ENCODE data around the gene RECK. TPM values are rescaled to one million over a fixed set of nuclear protein-coding genes. Genes with fewer than 3 reads are reported as not detected.

RECK gene
- total and polyA plus RNA-seq, 8 donors = 0.95 to 4.6 (median 1.7) TPM

GRCh38 chr9:36051317-36051716 is 14.6 kb downstream of the RECK start:
- H3K36me3 ChIP-seq = no peaks in the 10 kb centered on the region
- H3K4me3 ChIP-seq = no peak overlapping the region
- no peak for ATAC-seq
- intact Hi-C loops (cut with DNase I) = no loop called here
- no peaks in the 10 kb centered on the region for H3K9me3 ChIP-seq
- 78 to 83% methylated on average over 2 of the region's 2 CpGs for WGBS, 2 donors
- no peak for FAIRE-seq
- no peaks in the 10 kb centered on the region for H3K4me1 ChIP-seq
- no peaks in the 10 kb centered on the region for H3K27me3 ChIP-seq
- H3K27ac ChIP-seq = no peak overlapping the region
- TF ChIP-seq CTCF (IDR thresholded peaks at IDR 0.05) = no peak
- DNase-seq = no peak

GRCh38 chr9:36053971-36054370 is 17.3 kb downstream of the RECK start:
- H3K27me3 ChIP-seq = no peaks in the 10 kb centered on the region
- intact Hi-C loops (cut with DNase I) = no loop called here
- no peak overlapping the region for H3K4me3 ChIP-seq
- H3K27ac ChIP-seq = no peak overlapping the region
- WGBS, 2 donors = 73 to 76% methylated on average over 3 of the region's 3 CpGs
- no peak for FAIRE-seq
- no peaks in the 10 kb centered on the region for H3K9me3 ChIP-seq
- peaks cover 0 to 3% (median 0%) of the 10 kb centered on the region in 3 donors for H3K4me1 ChIP-seq
- DNase-seq = no peak
- no peak for ATAC-seq
- no peaks in the 10 kb centered on the region for H3K36me3 ChIP-seq
- no peak for TF ChIP-seq CTCF (IDR thresholded peaks at IDR 0.05)

GRCh38 chr9:36056896-36057295 is 20.2 kb downstream of the RECK start:
- FAIRE-seq (no peak), ATAC-seq (no peak), DNase-seq (no peak)
- intact Hi-C loops (cut with DNase I) = no loop called here
- H3K4me3 ChIP-seq = no peak overlapping the region
- H3K9me3 ChIP-seq = no peaks in the 10 kb centered on the region
- peaks cover 0 to 3% (median 0%) of the 10 kb centered on the region in 3 donors for H3K4me1 ChIP-seq
- TF ChIP-seq CTCF (IDR thresholded peaks at IDR 0.05) = no peak
- H3K27me3 ChIP-seq = no peaks in the 10 kb centered on the region
- WGBS, 2 donors = 27 to 31% methylated on average over 3 of the region's 3 CpGs
- no peak overlapping the region for H3K27ac ChIP-seq
- no peaks in the 10 kb centered on the region for H3K36me3 ChIP-seq

- Histone ChIP-seq H3K27me3 (no peaks in the 10 kb centered on the region), H3K27ac (no peak overlapping the region), H3K9me3 (no peaks in the 10 kb centered on the region), H3K4me1 (no peaks in the 10 kb centered on the region), H3K4me3 (no peak overlapping the region), H3K36me3 (no peaks in the 10 kb centered on the region)
- DNase-seq = no peak
- no peak for ATAC-seq
- 96 to 97% methylated on average over 2 of the region's 2 CpGs for WGBS, 2 donors
- no peak for FAIRE-seq
- intact Hi-C loops (cut with DNase I) = no loop called here
- no peak for TF ChIP-seq CTCF (IDR thresholded peaks at IDR 0.05)
These were observed 27.2 kb downstream of the RECK start for GRCh38 chr9:36063804-36064447.

- no peaks in the 10 kb centered on the region for H3K9me3 ChIP-seq
- no peak for FAIRE-seq
- WGBS, 2 donors = 20 to 39% methylated on average over 1 of the region's 1 CpG
- H3K27ac ChIP-seq = no peak overlapping the region
- no peak overlapping the region for H3K4me3 ChIP-seq
- H3K4me1 ChIP-seq = no peaks in the 10 kb centered on the region
- TF ChIP-seq CTCF (IDR thresholded peaks at IDR 0.05) = no peak
- H3K27me3 ChIP-seq = no peaks in the 10 kb centered on the region
- no peak for ATAC-seq
- DNase-seq = no peak
- no peaks in the 10 kb centered on the region for H3K36me3 ChIP-seq
- intact Hi-C loops (cut with DNase I) = no loop called here
These were observed 27.8 kb downstream of the RECK start for GRCh38 chr9:36064448-36065037.
